ENCODE results near the gene INO80E.
"Not testable (repeated sequence)": the region's sequence is repeated elsewhere in the genome, so short reads cannot be mapped to it uniquely, and the experiment has no call there.

The INO80E gene, protein sequence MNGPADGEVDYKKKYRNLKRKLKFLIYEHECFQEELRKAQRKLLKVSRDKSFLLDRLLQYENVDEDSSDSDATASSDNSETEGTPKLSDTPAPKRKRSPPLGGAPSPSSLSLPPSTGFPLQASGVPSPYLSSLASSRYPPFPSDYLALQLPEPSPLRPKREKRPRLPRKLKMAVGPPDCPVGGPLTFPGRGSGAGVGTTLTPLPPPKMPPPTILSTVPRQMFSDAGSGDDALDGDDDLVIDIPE

DNA sequence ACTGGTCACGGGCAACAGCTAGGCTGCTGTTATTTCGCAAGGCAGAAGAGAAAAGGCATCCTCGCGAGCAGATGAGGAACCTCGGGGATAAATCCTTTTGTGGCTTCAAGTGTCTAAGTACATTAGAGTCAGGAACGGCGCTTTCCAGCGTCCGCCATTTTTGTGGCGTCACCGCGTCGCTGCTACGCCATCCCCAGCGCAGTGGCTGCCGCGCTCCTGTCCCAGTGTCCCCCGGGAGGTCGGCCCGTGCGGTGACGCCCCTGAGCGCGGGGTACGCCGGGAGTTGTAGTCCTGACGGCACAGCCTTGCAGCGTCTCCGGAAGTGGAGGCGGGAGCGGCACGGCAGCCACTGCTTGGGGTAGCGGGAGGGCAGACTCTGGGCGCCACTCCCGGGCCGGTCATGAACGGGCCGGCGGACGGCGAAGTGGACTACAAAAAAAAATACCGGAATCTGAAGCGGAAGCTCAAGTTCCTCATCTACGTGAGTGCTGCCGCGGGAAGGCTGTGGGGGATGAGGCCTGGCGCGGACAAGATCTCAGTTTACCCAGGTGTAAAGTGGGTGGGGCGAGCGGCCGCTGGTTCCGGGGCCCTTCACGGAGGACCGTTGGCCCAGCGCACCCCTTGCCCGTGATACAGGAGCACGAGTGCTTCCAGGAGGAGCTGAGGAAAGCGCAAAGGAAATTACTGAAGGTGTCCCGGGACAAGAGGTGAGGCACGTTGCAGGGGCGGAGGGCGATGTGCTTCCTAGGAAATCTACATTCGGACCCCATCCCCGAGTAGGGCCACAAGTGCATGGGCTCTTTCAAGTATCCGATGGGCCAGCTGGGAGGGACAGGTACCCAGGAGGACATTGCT lies at the start of gene INO80E:
Gene INO80E (plus strand): TSS at position 331 of the 855 bp plus-strand sequence. CDS start 70 bp downstream, at position 401.
- peak; percentile 99 for DNase-seq

DNA sequence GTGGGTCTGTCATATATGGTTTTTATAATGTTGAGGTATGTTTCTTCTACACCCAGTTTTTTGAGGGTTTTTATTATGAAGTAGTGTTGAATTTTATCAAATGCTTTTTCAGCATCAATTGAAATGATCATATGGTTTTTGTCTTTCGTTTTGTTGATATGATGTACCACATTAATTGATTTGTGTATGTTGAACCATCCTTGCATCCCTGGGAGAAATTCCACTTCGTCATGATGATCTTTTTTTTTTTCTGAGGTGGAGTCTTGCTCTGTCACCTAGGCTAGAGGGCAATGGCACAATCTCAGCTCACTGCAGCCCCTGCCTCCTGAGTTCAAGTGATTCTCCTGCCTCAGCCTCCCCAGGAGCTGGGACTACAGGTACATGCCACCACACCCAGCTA lies 48.1 kb upstream of the INO80E start:
- no peak for DNase-seq

DNA sequence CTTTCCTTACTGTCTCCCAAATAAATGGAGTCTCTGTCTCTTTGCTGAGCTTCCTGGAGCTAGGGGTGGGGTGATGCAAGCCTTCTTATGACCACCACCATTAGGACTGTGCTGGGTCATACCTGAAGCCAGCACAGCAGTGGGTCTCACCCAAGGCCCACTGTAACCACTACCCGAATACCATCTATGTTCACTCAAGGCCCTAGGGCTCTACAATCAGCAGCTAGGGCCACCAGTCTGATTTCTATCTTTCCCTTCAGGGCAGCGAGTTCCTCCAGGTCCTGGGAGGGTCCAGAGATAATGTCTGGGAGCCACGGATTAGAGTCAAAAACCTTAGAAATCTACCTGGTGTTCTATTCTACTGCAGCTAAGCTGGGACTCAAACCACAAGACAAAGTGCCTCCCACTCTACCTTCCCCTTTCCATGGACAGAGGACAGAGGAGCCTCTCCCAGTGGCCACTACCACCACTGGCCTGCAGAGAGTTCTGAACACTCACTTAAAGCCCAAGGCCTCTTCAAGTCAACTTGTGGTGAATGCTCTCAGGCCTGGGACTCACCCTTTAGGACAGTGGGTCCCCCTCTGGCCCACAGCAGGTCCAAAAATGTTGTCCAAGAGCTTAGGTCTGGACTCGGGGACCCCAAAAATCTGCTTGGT lies 45.1 kb upstream of the INO80E start:
- no peak for DNase-seq

DNA sequence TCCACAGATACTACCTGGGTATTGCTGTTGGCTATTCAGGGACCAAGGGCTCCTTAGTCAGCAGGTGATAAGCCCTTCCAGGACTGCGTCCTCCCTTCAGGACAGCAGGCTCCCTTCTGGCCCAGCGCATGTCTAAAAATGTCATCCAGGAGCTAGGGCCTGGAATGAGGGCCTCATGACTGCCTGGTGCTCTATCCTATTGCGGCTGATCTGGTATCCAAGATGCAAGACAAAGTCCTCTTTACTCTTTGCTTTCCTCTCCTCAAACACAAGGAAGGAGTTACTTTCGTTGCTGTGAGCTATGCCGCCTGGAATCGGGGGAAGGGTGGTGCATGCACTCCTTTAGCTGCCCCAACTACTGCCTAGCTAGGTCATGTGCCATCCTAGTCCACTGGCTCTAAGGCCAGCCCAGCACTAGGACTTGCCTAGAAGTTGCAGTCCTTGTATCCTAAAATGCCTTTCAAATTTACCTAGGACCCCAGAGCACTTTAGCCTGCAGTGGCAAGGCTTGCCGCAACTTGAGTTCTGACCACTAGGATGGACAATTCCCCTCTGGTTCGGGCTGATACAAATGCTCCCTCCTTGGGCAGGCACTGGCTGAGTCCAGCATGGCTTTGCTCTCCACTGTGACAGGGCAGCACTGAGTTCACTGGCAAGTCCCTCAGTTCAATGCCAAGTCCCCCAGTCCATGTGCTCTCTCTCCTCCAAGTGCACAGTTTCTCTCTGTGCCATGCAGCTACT lies 44.2 kb upstream of the INO80E start:
- DNase-seq, result no peak

DNA sequence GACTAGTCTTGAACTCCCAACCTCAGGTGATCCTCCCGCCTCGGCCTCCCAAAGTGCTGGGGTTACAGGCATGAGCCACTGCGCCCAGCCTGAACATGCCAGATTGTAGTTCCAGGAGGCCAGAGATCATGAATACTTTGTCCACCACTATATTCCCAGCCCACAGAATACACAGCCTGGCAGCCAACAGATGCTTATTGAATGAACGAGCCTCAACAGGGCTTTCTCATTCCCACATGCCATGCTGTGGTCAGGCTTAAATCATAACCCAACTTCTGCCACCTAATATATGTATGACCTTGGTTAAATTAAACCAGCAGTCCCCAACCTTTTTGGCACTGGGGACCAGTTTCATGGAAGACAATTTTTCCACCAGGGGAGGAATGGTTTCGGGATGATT lies 37.3 kb upstream of the INO80E start:
- no peak for DNase-seq

DNA sequence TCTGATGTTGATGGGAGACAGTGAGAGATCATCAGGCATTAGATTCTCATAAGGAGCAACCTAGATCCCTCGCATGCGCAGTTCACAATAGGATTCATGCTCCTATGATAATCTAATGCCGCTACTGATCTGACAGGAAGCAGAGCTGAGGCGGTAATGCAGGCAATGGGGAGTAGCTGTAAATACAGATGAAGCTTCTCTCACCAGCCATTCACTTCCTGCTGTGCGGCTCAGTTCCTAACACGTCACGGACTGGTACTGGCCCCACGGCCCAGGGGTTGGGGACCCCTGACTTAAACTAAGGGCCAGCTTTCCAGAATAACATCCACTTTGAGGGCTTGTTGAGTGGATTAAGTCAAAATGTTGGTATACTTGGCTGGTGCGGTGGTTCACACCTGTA lies 36.7 kb upstream of the INO80E start:
- DNase-seq, result no peak

DNA sequence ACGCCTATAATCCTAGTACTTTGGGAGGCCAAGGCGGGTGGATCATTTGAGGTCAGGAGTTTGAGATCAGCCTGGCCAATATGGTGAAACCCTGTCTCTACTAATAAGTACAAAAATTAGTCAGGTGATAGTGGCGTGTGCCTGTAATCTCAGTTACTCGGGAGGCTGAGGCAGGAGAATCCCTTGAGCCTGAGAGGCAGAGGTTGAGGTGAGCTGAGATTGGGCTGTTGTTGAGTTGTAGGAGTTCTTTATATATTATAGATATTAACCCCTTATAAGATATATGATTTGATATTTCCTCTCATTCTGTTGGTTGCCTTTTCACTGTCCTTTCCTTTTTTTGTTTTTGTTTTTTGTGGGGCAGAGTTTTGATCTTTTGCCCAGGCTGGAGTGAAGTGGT lies 36.2 kb upstream of the INO80E start:
- DNase-seq, result not testable (repeated sequence)

DNA sequence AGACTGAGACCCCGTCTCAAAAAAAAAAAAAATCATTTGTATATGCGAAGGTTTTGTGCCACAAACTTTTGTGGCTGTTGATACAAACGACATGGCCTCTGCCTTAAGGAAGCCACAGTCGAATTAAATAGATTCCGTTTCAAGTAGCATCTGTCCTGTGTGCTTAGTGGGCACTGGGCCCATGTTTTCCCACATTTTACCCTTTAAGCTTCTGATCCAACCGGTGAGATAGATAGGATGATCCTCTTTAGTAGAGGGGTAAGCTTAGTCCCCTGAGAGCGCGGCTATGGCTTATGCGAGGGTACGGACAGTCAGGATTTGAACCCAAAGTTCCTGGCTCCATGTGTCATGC lies 34.9 kb upstream of the INO80E start:
- DNase-seq, result no peak

DNA sequence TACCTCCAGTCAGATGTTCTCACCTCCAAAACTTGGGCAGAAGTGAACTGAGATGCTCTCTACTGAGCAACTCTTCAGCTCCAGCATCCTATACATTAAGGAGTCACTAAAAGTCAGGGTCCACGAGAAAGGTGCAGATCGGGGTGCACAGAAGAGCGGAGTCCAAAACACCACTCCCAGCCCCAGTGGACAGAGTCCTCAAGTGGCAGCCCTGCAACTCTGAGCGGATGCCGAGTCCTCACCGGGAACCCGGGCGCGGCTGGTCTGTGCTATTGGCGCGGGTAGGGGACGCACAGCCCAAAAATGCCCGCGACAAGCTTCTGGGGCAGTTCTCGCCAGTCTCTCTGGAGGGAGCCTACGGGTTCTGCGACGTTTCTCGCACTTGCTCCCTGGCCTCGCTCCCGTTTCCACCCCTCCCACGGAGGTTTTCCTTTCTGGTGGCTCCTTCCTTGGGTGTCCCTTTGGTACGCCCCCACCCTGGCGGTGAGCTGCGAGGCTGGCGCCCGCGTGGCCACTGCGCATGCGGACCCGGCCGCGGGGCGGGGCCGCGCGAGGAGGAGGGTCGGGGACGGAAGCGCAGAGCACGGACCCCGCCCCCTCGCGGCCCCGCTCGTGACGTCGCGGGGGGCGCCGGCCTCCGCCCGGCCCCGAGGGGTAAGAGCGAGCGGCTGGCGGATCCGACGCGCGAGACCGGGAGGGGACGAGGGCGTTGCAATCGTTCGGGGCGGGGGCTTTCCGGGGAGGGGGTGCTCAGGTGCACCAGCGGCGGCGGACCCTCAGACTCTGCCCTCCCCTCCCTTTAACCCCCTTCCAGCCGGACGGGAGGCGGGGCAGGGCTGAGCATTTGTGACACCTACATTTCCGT lies 34.3 kb upstream of the INO80E start, which contains the start of gene TMEM219:
Gene TMEM219 (plus strand): TSS at position 601 of the 865 bp plus-strand sequence. CDS start 1,065 bp downstream, outside the sequence.
- DNase-seq, result peak; percentile 90 to 91

DNA sequence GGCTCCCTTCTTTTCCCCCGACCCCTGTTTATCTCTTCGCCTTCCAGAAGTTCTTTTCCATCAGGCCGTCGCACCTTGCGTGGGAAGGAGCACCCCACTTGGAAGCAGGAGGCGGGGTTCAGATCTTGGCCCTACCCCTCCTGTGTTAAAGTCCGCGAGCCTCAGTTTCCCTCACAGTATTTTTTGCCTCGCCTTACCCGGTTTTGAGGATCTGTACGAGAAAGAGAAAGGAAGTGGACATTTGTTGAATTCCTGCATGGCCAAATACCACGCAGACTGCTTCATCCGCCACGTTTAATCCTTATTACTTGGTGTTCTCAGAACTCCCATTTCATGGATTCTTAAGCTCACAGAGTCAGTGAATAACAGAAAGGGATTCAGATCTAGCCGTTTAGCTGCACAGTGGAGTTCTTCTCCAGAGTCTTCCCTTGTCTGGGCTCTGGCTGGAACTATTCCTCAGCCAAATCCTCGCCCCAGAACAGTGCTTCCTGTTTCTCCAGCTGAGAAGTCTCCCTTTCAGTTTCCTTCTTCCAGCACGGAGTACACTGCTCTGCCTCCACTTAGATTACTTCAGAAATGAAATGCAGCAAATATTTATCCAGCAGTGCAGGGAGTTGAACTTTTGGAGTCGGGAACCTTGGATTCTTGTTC lies 33.6 kb upstream of the INO80E start:
- DNase-seq, result no peak

DNA sequence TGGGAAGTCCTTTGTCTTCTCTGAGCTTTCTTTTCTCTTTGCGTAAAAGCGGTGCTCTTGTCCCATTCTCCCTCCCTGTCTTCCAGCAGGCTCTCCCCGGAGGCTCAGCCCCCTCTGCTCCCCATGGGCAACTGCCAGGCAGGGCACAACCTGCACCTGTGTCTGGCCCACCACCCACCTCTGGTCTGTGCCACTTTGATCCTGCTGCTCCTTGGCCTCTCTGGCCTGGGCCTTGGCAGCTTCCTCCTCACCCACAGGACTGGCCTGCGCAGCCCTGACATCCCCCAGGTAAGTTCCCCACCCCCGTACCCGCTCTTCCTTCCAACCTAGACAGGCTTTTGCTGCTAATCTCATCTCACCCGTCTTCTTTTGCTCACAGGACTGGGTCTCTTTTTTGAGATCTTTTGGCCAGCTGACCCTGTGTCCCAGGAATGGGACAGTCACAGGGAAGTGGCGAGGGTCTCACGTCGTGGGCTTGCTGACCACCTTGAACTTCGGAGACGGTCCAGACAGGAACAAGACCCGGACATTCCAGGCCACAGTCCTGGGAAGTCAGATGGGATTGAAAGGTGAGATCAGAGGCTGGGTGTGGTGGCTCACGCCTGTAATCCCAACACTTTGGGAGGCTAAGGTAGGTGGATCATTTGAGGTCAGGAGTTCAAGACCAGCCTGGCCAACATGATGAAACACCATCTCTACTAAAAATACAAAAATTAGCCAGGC lies 32.9 kb upstream of the INO80E start:
- no peak for DNase-seq

DNA sequence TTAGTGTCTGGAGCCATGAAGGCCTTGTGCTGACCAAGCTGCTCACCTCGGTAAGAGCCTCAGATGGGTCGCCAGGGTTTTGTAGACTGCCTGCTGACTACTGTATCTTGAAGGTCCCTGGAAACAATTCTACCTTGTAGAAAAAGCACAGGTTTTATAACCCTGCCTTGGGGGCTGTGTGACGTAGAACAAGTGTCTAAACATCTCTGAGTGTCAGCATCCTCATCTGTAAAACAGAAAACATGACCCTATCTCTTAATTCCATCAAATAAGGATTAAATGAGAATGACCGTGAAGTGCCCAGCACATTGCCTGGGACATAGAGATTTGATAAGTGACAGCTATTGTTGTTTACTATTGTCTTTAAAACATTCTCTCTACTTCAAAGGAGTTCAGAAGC lies 27.8 kb upstream of the INO80E start:
- no peak for DNase-seq

DNA sequence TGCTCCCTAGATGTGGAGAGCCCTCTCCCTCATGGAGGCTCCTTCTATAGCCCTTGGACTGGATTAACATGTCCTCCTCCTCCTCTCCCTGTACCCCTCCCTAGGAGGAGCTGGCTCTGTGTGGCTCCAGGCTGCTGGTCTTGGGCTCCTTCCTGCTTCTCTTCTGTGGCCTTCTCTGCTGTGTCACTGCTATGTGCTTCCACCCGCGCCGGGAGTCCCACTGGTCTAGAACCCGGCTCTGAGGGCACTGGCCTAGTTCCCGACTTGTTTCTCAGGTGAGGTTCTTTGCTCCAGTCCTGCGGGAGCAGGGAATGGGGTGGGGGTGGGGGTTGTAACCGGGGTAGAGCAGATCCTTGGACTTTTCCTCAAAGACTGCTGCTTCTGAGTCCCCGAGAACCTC lies 24.7 kb upstream of the INO80E start:
- DNase-seq, result no peak

DNA sequence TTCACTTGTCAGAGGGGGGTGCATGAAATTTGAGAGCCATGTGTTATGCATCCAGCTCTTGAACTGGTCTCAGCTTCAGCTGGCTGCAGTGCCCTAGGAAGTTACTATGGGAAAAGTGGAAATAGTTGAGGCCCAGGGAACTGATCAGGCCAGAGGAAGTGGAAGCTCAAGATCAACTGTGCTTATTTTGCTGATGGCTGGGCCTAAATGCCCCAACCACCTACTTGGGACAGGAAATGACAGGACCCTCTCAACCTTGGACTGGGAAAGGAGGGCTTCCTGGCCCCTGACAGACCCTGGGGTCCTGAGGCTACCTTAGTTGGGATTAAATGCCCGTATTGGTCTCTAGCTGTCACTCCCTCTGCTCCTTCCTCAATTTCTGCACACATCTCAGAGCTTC lies 23.5 kb upstream of the INO80E start:
- DNase-seq, result no peak

DNA sequence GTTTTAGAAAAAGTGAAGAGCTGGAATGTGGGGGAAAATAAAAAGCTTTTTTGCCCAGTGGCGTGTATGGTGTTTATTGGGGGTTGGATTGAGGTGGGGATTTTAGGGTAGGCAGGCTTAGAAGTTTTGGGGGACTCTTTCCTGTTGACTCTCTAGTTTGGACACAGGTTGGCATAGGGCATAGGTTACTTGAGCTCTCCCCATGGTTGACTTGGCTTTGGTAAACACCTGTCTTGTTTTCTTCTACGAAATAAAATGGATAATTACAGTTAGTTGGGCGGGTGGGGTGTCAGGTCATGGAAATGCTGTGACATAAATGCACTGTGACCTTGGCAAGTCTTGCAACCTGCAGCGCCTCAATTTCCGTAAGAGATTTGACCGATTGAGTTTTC lies 23.1 kb upstream of the INO80E start:
- DNase-seq, result no peak

DNA sequence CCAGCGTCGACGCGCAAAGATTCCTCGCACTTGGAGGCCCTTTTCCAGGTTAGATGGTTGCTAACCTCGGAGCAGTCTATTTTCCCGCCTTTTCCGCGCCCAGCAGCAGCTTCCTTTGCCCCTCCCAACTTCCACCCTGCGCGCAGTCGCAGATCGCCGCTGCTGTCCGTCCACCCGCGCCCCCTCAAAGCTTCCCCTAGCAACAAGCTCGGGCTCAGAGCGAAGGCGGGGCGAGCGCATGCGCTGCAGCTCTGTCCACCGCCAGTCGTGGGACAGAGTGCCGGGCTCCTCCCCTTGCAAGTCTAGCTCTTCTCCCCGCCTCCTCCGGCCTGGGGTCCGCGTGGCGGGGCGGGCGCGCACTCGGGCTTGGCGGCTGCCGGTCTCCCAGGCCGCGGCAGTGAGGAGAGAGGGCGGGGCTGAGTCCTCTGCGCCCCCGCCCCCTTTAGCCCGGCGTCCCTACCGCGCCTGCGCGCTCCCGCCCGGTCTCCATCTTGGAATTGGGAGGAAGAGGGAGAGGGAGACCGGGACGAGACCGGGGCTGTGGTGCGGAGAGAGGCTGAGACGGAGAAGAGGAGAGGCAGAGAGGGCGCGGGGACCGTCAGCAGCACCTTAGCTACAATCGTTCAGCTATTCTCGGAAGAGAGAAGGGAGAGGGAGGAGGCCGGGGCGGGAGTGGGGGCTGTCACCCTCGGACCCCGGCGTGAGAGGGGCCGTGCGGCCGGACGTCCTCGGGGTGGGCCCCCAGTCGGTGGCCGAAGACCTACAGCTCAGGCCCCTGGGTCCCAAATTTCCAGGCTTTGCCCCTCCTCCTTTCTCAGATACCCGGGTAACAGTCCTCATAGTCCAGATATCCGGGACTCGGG lies 22.4 kb upstream of the INO80E start, which contains the start of gene TAOK2:
Gene TAOK2 (plus strand): TSS at position 485 of the 863 bp plus-strand sequence. CDS start 3,905 bp downstream, outside the sequence.
- peak; percentile 89 for DNase-seq

DNA sequence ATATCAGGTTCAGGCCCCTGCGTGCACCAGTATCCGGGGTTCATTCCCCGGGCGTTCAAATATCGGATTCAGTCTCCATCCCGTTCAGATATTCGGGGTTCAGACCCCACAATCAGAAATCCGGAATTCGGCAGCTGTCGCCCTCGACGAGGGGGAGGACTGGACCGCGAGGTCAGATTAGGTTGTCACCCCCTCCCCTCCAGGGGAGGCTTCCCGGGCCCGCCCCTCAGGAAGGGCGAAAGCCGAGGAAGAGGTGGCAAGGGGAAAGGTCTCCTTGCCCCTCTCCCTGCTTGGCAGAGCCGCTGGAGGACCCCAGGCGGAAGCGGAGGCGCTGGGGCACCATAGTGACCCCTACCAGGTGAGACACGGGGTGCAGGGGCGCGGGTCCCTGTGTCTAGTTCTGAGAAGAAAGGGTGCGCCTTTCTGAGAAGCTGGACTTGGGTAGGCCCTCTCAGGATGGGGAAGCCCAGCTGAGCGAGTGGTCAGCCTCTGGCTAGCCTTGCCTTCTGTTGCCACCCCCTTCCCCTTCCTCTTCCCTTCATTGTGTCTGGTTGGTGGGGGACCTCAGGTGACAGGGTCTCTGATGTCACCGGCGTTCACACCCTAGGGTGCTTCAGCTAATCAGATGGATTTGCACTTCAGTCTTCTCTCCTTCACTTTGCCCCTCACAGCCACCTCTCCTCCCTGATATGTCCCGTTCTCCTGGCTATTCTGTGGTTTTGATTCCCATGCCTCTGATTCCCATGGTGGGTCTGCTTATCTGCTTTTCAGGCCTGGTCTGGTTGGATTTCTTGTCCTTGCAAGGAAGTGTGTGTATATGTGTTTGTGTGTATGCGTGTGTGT lies 21.5 kb upstream of the INO80E start:
- no peak for DNase-seq

DNA sequence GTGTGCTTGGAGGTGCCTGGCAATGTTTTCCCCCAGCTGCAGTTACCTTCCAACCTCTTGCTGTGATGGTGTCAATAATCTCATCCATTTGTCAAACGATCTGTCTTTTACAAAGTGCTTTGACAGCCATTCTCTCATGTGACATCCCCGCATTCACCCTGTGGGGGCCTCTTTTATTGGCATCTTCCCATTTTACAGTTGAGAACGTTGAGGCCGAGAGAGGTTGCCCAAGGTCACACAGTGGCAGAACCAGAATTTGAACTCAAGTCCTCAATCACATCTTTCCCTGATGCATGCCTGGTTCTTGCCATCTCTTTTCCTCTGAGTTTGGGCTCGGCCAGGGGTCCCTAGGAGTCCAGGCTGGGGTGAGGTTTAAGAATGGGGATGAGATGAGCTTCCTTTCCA lies 20.9 kb upstream of the INO80E start:
- DNase-seq, result no peak

All from activated CD4-positive, alpha-beta T cell treated with anti-CD3 and anti-CD28 coated beads for 4 hours (primary cell).